SK-N-MC (cell line): Measurements from ENCODE around the gene NYNRIN.

ENCODE experiments used
- EZH2 ChIP-seq: fragments of 200-600 bp; sonication (generic); IDR thresholded peaks from one replicate; pipeline ENCODE4 v1.6.1; 2017; ENCODE audit warnings: antibody characterized with exemption
- POLR2AphosphoS5 ChIP-seq: IDR thresholded peaks from 2 replicates; pipeline ENCODE4 v1.6.1; 2012; ENCODE audit warnings: mild to moderate bottlenecking, low read depth, low read length, borderline replicate concordance

- TF ChIP-seq EZH2 (no peak), POLR2AphosphoS5 (no peak)
Observed at GRCh38 chr14:24395609-24396582, 2.9 kb upstream of the NYNRIN start.
